CD14-positive monocyte (primary cell): ENCODE data around the gene C1QC. TPM values are rescaled to one million over a fixed set of nuclear protein-coding genes. Genes with fewer than 3 reads are reported as not detected.

Experiments used
- DNase-seq, 3 donors: peaks; one replicate each; pipeline ENCODE4 v3.0.0-alpha.2; 2011 to 2022
- H2AFZ ChIP-seq: 2 replicates; pipeline ENCODE4 v1.6.0; 2012; ENCODE audit warnings: mild to moderate bottlenecking, low read depth, low read length, inconsistent platforms; ENCODE audit not compliant: insufficient read depth, poor library complexity, severe bottlenecking
- H3K27ac ChIP-seq, 2 donors: 1 replicate in 1 of 2; 2 replicates in 1 of 2; pipeline ENCODE4 v1.5.1; 2012 to 2013; ENCODE audit warnings: low read length in 2 of 2, control low read depth in 1 of 2, inconsistent platforms in 1 of 2, low read depth in 1 of 2, mild to moderate bottlenecking in 1 of 2
- H3K27me3 ChIP-seq, 2 donors: one replicate each; pipeline versions ENCODE4 v1.6.0 to v1.6.1; 2011 to 2013; ENCODE audit warnings: low read length in 2 of 2; ENCODE audit not compliant: control insufficient read depth in 2 of 2, insufficient read depth in 2 of 2
- H3K36me3 ChIP-seq, 2 donors: replicated peaks in 1 of 2; 1 replicate in 1 of 2; 2 replicates in 1 of 2; pipeline versions ENCODE4 v1.5.1 to v1.6.1; 2012 to 2013; ENCODE audit warnings: low read length in 2 of 2, control low read depth in 1 of 2, inconsistent platforms in 1 of 2, mild to moderate bottlenecking in 1 of 2; ENCODE audit not compliant: insufficient read depth in 2 of 2, control insufficient read depth in 1 of 2
- H3K4me1 ChIP-seq, 2 donors: 1 replicate in 1 of 2; 2 replicates in 1 of 2; pipeline versions ENCODE4 v1.5.1 to v1.6.1; 2012 to 2013; ENCODE audit warnings: low read length in 2 of 2, control low read depth in 1 of 2, inconsistent platforms in 1 of 2, mild to moderate bottlenecking in 1 of 2, moderate library complexity in 1 of 2; ENCODE audit not compliant: insufficient read depth in 2 of 2, control insufficient read depth in 1 of 2
- H3K4me2 ChIP-seq: replicated peaks from 2 replicates; pipeline ENCODE3; 2012; ENCODE audit warnings: low read length, moderate library complexity, mild to moderate bottlenecking; ENCODE audit not compliant: poor library complexity, severe bottlenecking; ENCODE audit errors: extremely low read depth
- H3K4me3 ChIP-seq, 3 experiments: fragments of 200-600 bp in 1 of 3; sonication (generic) in 1 of 3; replicated peaks in 1 of 3; 1 replicate in 2 of 3; 2 replicates in 1 of 3; pipeline ENCODE4 v1.5.1; 2011 to 2013; ENCODE audit warnings: low read length in 3 of 3, mild to moderate bottlenecking in 3 of 3, control low read depth in 2 of 3, low read depth in 2 of 3, inconsistent platforms in 1 of 3, moderate library complexity in 1 of 3
- H3K79me2 ChIP-seq: 2 replicates; pipeline ENCODE4 v1.6.0; 2012; ENCODE audit warnings: mild to moderate bottlenecking, control low read depth, inconsistent platforms, low read length, moderate library complexity; ENCODE audit not compliant: insufficient read depth
- H3K9ac ChIP-seq: 2 replicates; pipeline ENCODE4 v1.6.0; 2017; ENCODE audit warnings: low read length, mild to moderate bottlenecking; ENCODE audit not compliant: insufficient read depth, poor library complexity, severe bottlenecking
- H3K9me3 ChIP-seq, 2 donors: replicated peaks in 1 of 2; 1 replicate in 1 of 2; 2 replicates in 1 of 2; pipeline versions ENCODE4 v1.5.1 to v1.6.1; 2012 to 2013; ENCODE audit warnings: low read length in 2 of 2, control low read depth in 1 of 2; ENCODE audit not compliant: control insufficient read depth in 1 of 2, insufficient read depth in 1 of 2
- H4K20me1 ChIP-seq: 2 replicates; pipeline ENCODE4 v1.6.0; 2012; ENCODE audit warnings: mild to moderate bottlenecking, low read length, control low read depth, moderate library complexity; ENCODE audit not compliant: insufficient read depth
- H3K27ac Mint-ChIP-seq, 7 donors: one replicate each; pipeline ENCODE4 v1.8.0; 2020; ENCODE audit warnings: mild to moderate bottlenecking in 7 of 7, mixed read lengths in 7 of 7, moderate library complexity in 6 of 7, inconsistent platforms in 2 of 7
- H3K27me3 Mint-ChIP-seq, 3 donors: one replicate each; pipeline ENCODE4 v1.8.0; 2021 to 2022; ENCODE audit warnings: low read depth in 3 of 3, mild to moderate bottlenecking in 3 of 3, mixed read lengths in 3 of 3, moderate library complexity in 3 of 3, inconsistent platforms in 1 of 3
- H3K36me3 Mint-ChIP-seq, 2 donors: one replicate each; pipeline ENCODE4 v1.8.0; 2020; ENCODE audit warnings: mixed read lengths in 2 of 2, inconsistent platforms in 1 of 2, mild to moderate bottlenecking in 1 of 2
- H3K4me1 Mint-ChIP-seq: one replicate; pipeline ENCODE4 v1.8.0; 2020; ENCODE audit warnings: mild to moderate bottlenecking, mixed read lengths
- H3K4me3 Mint-ChIP-seq, 2 donors: one replicate each; pipeline ENCODE4 v1.8.0; 2020; ENCODE audit warnings: mild to moderate bottlenecking in 2 of 2, mixed read lengths in 2 of 2, moderate library complexity in 1 of 2
- H3K9me3 Mint-ChIP-seq, 7 donors: one replicate each; pipeline ENCODE4 v1.8.0; 2020 to 2022; ENCODE audit warnings: mixed read lengths in 7 of 7, mild to moderate bottlenecking in 6 of 7, moderate library complexity in 6 of 7, inconsistent platforms in 2 of 7
- WGBS: methylation state at CpG from one replicate; pipeline ENCODE4 v1.1.5; 2013; ENCODE audit warnings: missing lambda C conversion rate; ENCODE audit not compliant: insufficient coverage; 5-methylcytosine and 5-hydroxymethylcytosine counted together
- intact Hi-C, 2 donors: fragments of 100-400 bp; cut with micrococcal nuclease; formaldehyde crosslinking; loops; one replicate each; pipeline versions ENCODE4 v1.15.0 to v1.15.1; 2023
- polyA plus RNA-seq, 3 donors: library from polyadenylated mRNA; depleted of rRNA in 1 of 3; unstranded in 2 of 3; stranded (reverse) in 1 of 3; fragments of 300-500 nt in 2 of 3; fragments of >200 nt in 1 of 3; fragmentation: Illumina TruSeq in 2 of 3; gene quantifications; 1 replicate in 2 of 3; 2 replicates in 1 of 3; pipeline ENCODE4 v1.2.3, GENCODE V29; 2012 to 2021
- TF ChIP-seq, protein P1 (sequence below): fragments of 200-600 bp; IDR thresholded peaks from one replicate; pipeline ENCODE4 v1.8.0; 2022; ENCODE audit warnings: antibody characterized with exemption, mild to moderate bottlenecking

The C1QC gene
- polyA plus RNA-seq, 3 donors, result 0.74 to 3.6 (median 0.85) TPM

DNA sequence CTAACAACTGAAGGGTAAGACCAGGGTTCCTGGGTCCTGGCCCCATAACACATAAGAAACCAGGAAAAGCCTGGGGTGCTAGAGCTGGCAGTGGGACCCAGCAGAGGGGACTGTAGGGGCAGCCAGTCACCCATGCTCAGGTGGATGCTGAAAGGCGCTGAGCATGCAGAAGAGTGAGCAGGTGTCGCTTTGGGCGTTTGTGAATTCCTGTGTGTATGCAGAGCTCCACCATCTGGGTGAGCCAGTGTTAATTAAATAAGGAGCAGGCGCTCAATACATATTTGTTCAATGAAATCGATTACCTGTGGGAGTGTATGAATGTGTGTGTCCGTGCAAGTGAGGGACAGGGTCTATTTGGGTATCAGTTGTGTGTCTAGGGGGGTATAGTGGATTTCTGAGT, 6.5 kb upstream of the C1QC start:
- H3K79me2 ChIP-seq, result no peaks in the 10 kb centered on the region
- H2AFZ ChIP-seq, result no peak overlapping the region
- H3K4me1 Mint-ChIP-seq, result peaks cover 22% of the 10 kb centered on the region
- peaks cover 0 to 6% of the 10 kb centered on the region in 2 donors for H3K9me3 ChIP-seq
- no peak overlapping the region for H3K9ac ChIP-seq
- no peak for DNase-seq
- H3K4me3 Mint-ChIP-seq, result peak overlapping the region; percentile 6 to 61
- peaks cover 0 to 4% (median 0%) of the 10 kb centered on the region in 7 donors for H3K9me3 Mint-ChIP-seq
- peak overlapping the region in 2 of 3 experiments; percentile 6 to 37 for H3K4me3 ChIP-seq
- peaks cover 16 to 22% of the 10 kb centered on the region in 2 donors for H3K4me1 ChIP-seq
- H4K20me1 ChIP-seq, result no peaks in the 10 kb centered on the region
- peak overlapping the region in 1 of 7 donors; percentile 12 for H3K27ac Mint-ChIP-seq
- no peak overlapping the region for H3K27ac ChIP-seq
- no peak overlapping the region for H3K4me2 ChIP-seq
- peaks cover 13 to 21% (median 15%) of the 10 kb centered on the region in 3 donors for H3K27me3 Mint-ChIP-seq
- intact Hi-C loops, result no loop called here
- TF ChIP-seq, protein P1, sequence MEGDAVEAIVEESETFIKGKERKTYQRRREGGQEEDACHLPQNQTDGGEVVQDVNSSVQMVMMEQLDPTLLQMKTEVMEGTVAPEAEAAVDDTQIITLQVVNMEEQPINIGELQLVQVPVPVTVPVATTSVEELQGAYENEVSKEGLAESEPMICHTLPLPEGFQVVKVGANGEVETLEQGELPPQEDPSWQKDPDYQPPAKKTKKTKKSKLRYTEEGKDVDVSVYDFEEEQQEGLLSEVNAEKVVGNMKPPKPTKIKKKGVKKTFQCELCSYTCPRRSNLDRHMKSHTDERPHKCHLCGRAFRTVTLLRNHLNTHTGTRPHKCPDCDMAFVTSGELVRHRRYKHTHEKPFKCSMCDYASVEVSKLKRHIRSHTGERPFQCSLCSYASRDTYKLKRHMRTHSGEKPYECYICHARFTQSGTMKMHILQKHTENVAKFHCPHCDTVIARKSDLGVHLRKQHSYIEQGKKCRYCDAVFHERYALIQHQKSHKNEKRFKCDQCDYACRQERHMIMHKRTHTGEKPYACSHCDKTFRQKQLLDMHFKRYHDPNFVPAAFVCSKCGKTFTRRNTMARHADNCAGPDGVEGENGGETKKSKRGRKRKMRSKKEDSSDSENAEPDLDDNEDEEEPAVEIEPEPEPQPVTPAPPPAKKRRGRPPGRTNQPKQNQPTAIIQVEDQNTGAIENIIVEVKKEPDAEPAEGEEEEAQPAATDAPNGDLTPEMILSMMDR, result no peak
- no peaks in the 10 kb centered on the region for H3K36me3 Mint-ChIP-seq
- no peaks in the 10 kb centered on the region for H3K36me3 ChIP-seq
- 81% methylated on average over 6 of the region's 6 CpGs for WGBS
- H3K27me3 ChIP-seq, result peaks cover 0 to under 1% of the 10 kb centered on the region in 2 donors

DNA sequence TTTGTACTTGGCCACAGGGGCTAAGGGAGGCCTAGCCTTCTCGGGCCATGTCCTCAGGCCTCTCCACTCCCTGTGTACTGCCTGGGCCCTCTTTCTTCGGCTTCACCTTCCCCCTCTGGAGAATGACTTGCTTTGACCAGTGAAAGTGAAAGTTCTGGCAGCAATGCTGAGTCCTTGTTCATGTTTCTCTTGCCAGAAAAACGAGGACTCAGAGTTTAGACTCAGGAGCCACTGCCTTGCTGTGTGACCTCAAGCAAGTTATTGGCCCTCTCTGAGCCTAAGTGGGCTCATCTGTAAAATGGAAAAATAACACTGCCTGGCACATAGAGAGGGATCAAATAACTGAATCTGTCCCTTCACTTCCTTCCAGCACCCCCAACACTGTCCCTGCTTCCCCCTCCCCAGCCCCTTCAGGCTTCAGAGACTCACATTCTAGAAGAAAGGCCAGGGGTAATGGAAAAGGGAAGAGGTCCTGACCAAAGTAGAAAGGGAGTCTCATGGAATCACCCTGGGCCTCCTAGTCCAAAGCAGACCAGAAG, 5.5 kb upstream of the C1QC start:
- Histone ChIP-seq H3K9ac (no peak overlapping the region), H3K36me3 (no peaks in the 10 kb centered on the region), H4K20me1 (no peaks in the 10 kb centered on the region), H2AFZ (no peak overlapping the region), H3K4me2 (no peak overlapping the region), H3K4me1 (peaks cover 16 to 22% of the 10 kb centered on the region in 2 donors), H3K79me2 (no peaks in the 10 kb centered on the region), H3K27ac (no peak overlapping the region), H3K4me3 (no peak overlapping the region), H3K27me3 (no peaks in the 10 kb centered on the region), H3K9me3 (peaks cover 0 to 6% of the 10 kb centered on the region in 2 donors)
- DNase-seq, result no peak
- Mint-ChIP-seq H3K36me3 (no peaks in the 10 kb centered on the region), H3K9me3 (peaks cover 0 to 4% (median 0%) of the 10 kb centered on the region in 7 donors), H3K27ac (no peak overlapping the region), H3K4me3 (no peak overlapping the region), H3K27me3 (peaks cover 9 to 17% (median 9%) of the 10 kb centered on the region in 3 donors), H3K4me1 (peaks cover 22% of the 10 kb centered on the region)
- WGBS, result 50% methylated on average over 2 of the region's 3 CpGs
- intact Hi-C loops, result no loop called here
- TF ChIP-seq, protein P1, result no peak
